Stimulated activated CD8-positive, alpha-beta memory T cell treated with anti-CD3 and anti-CD28 coated beads, Interleukin-15, amount 100 ng/mL, for 1 hour (primary cell): ENCODE data around the gene NPTXR.
A peak's percentile ranks its signal among the peaks of the same experiment; 100 is the strongest.
"Not testable (repeated sequence)": the region's sequence is repeated elsewhere in the genome, so short reads cannot be mapped to it uniquely, and the experiment has no call there.

Experiments used
- DNase-seq: peaks from one replicate; pipeline ENCODE4 v3.0.0-alpha.2; 2020; ENCODE audit warnings: low read depth

NPTXR gene

DNA sequence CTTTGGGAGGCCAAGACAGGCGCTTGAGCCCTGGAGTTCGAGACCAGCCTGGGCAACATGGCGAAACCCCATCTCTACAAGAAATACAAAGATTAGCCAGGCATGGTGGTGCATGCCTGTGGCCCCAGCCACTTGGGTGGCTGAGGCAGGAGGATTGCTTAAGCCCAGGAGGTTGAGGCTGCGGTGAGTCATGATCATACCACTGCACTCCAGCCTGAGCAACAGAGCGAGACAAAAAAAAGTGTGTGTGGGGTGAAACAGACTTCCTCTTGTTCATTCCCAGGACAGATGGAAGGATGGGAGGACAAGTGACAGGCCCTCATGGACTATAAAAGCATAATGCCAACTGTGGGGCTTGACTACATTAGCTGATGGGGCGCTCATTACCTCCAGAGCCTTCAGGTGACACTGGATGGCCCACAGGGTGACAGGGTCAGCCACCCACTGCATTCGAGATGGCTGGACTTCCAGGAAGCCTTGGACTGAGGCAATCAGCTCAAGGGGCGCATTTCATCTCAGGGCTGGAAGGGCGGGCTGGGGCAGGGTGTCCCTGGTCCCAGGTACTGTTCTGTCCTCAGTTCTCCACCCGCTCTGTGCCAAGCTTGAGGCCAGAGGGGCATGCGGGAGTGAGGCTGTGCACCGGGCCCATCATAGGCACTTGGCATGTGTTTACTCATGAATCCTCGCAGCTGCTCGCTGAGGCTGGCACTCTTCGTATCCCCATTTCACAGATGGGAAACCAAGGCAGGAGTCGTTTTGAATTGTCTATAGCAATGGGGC lies 12.5 kb downstream of the NPTXR start:
- DNase-seq = no peak

DNA sequence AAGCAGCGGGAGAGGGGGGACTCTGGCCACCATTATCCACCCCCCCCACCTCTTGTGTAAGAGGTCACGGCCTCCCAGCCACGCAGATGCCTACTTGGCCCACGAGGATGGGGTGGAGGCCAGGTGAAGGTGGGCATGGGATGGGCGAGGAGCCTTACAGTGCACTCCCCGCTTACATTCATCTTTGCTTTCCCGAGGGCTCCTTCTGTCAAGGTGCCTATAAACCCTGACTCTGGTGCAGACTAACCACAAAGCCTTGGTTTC lies 13.1 kb downstream of the NPTXR start:
- DNase-seq = no peak

GRCh38 chr22:38830026-38830844 lies 13.6 kb downstream of the NPTXR start:
- DNase-seq = no peak

- DNase-seq = no peak
Measured at GRCh38 chr22:38829485-38829884, 14.3 kb downstream of the NPTXR start.

- no peak for DNase-seq
Measured at GRCh38 chr22:38828616-38829205, 15.1 kb downstream of the NPTXR start.

DNA sequence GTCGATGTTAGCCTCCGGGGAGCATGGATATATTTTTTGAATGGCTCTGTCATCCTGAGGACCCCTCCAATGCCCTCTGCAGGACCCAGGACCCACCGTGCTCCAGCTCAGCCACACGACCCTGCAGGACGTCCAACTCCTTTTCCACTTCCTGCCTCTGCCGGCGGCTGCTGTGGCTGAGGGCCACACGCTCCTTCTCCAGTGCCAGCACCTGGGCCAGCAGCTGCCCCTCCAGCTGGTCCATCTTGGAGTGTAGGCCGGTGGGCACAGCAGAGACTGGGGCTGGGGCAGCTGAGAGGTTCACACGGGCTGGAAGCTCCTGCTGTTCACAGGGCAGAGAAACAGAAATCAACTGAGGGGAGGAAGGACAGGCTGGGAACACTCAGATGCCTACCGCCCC lies 15.6 kb downstream of the NPTXR start:
- DNase-seq = no peak

DNA sequence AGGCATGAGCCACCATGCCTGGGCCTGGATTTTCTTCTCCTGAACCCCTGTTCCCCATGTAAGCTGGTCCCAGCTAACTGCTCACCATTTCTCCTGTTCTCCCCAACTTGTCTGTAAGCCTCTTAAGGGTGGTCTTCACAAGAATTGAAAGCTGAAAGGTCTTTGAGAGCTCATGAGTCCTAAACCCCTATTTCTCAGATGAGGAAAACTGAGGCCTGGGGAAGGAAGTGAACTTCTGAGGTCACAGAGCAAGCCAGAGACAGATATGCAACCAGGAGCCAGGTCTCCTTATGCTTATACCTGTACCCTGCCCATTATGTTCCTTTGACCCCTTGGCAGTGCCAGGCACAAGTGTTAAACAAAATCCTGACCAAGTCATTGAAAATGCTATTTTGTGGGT lies 16.3 kb downstream of the NPTXR start:
- DNase-seq = no peak

DNA sequence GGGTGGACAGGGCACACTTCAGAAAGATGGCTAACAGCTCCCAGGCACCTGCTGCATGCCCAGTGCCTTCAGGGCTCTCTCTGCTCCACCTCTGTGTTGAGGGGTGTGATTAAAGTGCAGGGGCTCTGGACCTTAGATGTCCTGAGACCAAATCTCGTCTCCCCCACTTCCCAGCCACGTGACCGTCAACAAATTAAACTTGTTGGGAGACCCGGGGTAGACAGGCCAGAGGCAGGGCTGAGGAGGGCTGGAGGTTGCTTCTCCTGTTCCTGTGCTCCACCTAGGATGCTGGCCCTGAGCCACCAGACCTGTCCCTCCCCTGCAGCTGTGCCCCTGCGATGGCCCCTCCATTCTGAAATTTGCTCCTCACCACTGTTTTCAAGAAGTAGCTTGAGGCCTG lies 17.0 kb downstream of the NPTXR start:
- DNase-seq = no peak

GRCh38 chr22:38826386-38826785 lies 17.4 kb downstream of the NPTXR start:
- DNase-seq = no peak

GRCh38 chr22:38824585-38824984 lies 19.2 kb downstream of the NPTXR start:
- peak; percentile 8 for DNase-seq

DNA sequence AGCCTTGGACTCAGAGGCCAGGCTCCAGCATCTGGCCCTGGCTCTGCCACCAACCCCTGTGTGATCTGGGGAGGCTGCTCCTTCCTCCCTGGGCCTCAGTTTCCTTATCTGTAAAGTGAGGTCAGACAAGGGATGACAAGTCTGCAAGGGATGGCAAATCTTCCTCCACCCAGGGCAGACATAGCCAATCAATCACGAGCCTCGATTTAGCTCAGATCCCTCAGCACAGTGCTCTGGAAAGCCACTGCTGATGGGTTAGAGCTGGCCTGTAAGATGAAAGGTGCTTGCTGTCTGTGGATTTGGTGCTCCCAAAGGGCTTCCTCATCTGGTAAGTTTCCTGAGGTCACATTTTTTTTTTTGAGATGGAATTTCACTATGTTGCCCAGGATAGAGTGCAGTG lies 20.2 kb downstream of the NPTXR start:
- DNase-seq = no peak

DNA sequence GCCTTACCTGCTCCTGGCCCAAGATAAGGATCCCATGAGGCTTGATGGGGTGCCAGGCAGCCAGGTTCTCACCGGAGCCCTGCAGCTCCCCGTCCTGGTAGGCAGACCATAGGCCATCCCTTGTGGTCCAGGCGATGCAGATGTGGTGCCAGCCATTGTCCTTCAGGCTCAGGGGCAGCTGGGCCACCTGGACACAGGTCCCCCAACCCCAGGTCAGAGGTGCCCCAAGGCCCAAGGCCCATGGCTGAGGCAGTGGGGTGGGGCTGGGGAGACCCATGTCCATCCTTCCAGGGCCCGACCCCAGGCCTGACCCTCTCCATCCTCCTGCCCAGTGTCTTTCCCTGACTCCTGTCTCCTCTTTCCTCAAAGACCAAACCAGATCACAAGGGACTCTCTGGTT lies 20.8 kb downstream of the NPTXR start:
- DNase-seq = no peak

DNA sequence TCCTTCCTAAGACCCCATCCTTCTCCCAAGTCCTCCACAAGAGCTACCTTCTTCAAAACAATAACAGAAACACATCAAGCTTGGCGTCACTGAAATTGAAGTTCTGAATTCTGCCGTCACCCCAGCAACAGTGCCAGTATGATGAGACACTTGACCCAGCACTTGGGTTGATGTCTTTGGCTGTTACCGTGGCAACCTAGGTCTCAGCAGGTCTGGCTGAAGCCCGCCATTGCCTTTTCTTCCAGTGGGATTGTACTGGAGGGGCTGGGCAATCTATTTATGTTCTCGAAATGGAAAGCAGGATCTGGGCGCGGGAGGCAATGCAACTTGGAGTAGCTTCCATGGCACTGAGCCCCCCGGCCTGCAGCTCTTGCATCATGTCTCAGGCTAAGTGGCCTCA lies 23.8 kb downstream of the NPTXR start:
- DNase-seq = no peak

DNA sequence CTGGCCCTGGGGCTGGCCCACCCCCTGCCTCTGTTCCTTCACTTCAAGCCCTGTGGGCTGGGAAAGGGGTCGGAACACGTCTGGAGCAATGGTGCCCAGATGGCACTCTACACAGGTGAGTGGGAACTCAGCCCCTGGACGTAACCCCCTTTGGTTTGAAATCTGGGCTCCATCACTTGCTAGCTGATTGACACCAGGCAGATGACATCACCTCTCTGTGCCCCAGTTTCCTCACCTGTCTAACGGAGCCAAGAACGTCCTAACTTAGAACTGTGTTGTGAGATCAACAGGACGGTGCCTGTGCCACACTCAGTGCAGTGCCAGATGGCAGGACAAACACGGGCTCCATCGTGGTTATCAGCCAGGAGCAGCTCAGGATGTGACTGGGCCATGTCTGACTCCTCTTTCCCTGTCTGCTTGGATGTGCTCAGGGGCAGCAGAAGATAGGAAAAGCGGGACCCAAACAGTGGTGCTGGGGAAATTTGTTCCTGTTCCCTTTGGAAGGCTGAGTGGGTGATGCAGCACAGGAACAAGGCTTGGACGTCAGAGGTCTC lies 24.4 kb downstream of the NPTXR start:
- DNase-seq = no peak

DNA sequence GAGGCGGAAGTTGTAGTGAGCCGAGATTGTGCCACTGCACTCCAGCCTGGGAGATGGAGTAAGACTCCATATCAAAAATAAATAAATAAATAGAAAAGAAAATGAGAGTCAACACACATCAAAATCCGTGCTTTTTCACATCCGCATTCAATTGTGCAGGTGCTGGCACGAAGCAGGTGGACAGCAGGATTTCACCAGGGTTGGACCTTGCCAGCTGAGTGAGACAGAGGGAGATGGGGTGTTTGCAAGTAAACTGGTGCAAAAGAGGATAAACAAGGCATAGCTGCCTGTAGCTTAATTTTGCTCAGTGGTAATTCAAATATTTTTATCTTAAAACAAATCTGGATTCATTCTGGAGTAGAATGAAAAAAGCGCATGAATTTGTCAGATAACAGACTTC lies 26.6 kb downstream of the NPTXR start:
- DNase-seq = no peak

DNA sequence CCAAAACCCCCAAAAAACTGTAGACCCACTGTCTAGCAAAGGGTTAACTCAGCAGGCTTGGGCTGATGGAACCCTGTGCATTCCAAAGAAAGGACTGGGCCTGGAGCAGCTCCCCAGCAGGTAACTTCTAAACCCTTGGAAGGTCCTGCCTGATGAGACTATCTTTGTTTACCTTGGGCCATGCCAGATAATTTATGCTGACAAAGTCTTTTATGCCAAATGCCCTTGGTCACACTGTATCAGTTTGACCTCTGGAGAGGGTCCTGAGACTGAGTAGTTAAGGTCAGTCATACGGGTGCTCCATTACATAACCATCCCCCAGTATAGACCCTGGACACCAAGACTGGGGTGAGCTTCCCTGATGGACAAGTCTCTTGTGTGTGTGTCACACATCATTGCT lies 28.0 kb downstream of the NPTXR start:
- no peak for DNase-seq

DNA sequence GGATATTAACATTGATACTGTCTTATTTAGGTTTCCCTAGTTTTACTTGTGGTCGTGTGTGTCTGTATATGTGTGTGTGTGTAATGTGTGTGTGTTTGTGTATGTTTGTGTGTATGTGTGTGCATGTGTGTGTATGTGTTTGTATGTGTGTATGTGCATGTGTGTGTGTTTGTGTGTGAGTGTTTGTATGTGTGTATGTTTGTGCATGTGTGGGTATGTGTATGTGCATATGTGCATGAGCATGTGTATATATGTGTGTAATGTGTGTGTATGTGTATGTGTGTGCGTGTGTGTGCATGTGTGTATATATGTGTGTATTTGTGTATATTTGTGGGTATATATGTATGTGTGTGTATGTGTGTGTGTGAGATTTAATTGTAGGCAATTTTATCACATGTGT lies 32.6 kb downstream of the NPTXR start:
- no peak for DNase-seq

DNA sequence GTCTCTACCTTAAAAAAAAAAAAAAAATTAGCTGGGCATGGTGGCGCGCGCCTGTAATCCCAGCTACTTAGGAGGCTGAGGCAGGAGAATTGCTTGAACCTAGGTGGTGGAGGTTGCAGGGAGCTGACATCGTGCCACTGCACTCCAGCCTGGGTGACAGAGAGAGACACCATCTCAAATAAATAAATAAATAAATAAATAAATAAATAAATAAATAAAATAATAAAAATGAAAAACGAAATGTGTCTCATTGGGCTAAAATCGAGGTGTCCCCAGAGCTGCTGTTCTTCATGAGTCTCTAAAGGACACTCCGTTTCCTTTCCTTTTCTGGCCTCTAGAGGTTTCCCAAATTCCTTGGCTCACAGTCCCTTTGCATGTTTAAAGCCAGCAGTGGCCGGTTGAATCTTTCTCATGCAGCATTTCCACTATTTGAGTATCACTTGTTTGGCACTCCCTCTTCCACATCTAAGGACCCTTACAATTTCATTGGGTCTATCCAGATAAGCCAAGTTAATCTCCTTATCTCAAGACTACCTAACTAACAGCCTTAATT lies 38.7 kb downstream of the NPTXR start:
- DNase-seq = not testable (repeated sequence)

DNA sequence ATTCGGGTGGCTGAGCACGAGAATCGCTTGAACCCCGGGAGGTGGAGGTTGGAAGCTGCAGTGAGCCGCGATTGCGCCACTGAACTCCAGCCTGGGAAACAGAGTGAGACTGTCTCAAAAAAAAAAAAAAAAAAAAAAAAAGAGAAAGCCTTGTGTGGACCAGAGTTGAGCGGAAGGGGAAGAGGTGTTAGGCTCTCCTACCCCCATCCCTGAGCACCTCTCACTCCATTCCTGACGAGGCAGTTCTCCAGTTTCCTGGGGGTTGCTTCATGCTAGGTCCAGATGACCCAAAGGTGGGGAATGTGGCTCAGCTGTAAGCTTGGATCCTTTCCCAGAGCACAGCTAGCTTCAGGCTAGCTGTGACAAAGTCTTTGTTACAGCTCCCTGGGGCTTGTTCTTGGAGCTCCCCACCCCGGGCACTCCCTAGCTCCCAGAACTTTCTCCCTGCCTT lies 41.1 kb downstream of the NPTXR start:
- no peak for DNase-seq

DNA sequence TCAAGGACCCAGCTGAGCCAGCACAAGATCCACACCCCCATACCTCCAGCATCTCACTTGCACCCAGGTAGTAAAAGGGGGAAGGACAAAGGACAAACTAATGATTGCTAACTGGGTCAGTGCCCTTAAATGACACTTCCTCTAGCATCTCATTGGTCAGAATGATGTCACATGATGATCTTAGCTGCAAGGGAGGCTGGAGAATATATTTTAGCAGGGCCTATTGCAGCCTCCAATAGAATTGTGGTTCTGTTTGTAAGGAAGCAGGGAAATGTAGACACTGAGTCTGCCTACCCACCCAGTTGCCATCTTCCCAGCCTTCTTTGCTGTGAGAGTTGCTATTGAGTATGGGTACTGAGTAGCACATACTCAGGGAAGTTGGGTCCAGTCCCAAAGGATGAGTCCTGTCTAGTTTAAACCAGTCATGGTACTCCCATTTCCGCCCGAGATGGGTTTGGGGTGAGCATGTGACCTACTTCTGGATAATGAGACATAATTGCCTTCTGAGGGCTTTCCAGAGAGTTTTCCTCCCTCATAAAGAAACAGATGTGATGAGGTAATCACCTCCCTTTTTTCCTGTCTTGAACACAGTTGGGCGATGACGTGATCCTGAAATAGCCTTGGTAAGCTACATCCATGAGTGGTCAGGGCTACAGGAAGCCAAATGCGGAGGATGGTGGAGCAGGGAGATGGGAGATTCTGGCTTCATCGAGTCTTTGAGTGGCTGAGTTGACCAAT lies 44.4 kb downstream of the NPTXR start:
- DNase-seq = no peak

DNA sequence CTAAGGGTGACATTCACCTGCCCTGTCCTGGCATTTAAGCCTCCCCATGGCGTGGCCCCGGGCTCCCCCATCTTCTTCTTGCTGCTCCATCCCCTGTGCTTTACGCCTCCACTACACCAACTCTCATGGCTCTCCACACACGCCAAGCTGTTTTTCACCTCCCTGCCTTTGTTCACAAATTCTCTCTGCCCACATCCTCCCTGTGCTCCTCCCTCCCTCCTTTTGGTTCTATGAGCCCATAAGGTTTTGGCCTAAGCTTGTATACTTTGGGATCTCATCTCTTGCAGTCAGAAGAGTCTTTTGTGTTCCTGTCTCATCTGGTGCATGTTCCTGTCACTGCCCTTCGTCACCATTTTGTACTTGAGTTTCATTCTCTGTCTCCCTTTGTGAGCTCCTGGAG lies 45.3 kb downstream of the NPTXR start:
- no peak for DNase-seq
